Retina (tissue), 1 donor: ENCODE data around the gene CEP104.

ENCODE experiments used
- DNase-seq: peaks from one replicate; pipeline ENCODE4 v3.0.0-alpha.2; 2016

Gene CEP104

DNA sequence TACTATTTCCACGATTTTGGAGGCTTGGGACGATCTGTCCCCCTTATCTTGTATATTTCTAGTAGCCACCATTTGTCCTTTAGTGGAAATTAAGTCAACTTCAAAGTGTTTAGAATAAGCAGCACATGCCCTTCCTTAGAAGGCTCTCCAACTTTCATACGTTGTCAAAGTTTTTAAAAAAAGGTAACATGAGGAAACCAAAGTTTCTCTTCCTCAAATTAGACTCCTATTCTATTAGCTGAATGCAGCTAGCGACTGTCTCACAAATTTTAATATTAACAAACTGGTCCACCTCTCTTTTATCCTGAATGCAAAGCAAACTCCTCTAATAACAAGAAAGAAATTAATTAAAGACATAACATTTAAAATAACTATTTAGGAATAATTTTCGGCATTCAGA lies 36.2 kb upstream of the CEP104 start:
- no peak for DNase-seq

DNA sequence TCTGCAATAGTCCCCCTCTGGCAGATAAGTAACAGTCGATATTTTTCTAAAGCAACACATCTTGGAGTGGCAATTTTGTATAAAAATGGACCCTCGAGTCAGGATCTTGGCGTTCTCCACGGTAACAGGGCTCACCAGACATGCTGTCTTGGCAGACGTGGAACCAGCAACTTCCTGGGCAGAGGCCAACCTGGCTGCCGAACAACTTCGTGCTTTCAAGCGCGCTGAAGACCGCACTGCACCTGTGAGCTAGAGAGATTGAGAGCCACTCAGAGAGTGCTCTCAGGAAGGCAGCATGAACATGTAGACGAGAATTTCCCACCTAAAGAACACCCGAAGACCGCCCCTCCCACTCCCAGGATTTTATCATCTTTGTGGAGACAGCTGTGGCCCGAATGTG lies 35.7 kb upstream of the CEP104 start:
- no peak for DNase-seq

- no peak for DNase-seq
These were observed 34.4 kb upstream of the CEP104 start for GRCh38 chr1:3891329-3891865.

- DNase-seq, result no peak
These were observed 33.6 kb upstream of the CEP104 start for GRCh38 chr1:3890389-3891328.

GRCh38 chr1:3889936-3890335 lies 32.9 kb upstream of the CEP104 start:
- no peak for DNase-seq

DNA sequence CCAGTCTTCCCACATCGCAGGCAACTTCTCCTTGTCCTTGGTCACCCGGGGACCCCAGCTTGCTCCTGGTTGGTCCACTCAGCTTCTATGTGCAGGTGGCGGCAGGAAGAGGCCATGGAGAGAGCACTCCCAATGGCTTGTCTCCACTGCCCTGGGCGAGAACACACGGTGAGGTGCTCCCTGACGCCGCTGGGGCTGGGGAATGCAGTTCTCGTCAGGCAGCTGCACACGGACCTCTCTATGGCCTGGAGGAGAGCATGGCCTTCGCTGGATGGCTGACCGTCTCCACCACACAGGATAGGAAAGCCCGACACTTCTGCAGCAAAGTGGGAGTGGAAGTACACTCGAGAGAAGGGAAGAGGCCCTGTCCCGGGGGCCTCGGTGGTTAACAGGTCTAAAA lies 31.3 kb upstream of the CEP104 start:
- DNase-seq, result no peak

DNA sequence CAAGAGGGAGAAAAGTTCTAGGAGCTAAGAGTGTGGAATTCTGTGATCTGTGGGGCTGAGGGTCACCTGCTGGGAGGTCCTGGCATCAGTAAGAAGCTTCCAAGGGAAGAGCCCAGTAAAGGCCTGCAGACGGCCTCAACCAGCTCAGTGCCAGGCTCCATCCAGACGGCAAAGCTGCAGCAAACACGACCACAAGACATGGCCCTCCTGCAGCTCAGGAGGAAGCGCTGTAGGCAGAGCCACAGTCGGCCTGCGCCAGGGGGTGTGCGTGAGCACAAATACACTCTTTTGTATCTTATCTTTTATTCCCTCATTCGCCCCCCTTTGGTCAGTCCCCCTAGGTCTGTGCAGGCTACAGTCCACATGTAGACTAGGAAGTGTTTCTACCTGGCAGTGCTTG lies 29.7 kb upstream of the CEP104 start:
- DNase-seq, result no peak

DNA sequence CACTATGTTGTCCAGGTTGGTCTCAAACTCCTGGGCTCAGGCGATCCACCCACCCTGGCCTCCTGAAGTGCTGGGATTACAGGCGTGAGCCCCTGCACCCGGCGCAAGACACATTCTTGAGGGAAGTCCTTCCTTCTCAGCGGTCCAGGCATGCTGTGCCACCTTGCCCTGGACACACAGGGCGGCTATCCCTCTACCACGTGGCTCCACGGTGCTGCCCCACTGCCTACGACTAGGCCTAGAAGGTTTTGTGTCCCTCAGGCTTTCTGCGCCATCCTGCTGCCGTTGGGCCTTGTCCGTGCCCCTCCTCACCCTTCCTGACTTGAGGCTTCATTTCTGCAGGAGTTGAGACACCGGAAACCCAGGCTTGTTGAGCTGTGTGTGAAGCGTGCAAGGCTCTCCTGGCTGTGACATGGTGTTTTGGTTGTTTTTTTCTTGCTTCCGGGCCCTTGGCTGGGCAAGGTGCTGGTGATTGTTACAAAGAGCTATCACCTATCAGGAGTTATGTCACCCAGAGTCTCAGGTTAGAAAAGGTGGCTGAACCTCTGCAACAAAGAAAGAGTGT lies 29.2 kb upstream of the CEP104 start:
- DNase-seq, result no peak

- DNase-seq, result no peak
These were observed 28.6 kb upstream of the CEP104 start for GRCh38 chr1:3885611-3886010.

GRCh38 chr1:3884966-3885365 lies 28.0 kb upstream of the CEP104 start:
- DNase-seq, result no peak

DNA sequence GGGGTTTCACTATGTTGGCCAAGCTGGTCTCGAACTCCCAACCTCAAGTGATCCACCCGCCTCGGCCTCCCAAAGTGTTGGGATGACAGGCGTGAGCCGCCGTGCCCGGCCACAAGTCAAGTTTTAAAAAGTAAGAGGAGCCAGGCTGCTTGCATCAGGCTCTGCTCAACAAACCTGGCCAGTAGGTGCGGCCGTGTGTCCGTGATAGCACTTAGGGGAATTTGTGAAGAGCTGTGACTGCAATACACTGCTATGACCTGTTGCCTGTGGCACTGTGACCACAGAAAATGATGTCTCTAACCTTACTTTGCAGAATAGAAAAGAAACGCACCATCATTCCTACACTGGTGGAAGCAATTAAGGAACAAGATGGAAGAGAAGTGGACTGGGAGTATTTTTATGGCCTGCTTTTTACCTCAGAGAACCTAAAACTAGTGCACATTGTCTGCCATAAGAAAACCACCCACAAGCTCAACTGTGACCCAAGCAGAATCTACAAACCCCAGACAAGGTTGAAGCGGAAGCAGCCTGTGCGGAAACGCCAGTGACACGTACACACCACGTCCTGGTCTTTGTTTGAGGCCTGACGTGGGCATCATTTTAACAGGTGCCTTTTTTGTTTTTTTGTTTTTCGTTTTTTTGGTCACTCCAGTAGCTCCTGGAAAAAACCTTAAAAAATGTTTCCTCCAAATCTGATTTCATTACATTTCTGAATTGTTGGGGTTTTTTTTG lies 26.3 kb upstream of the CEP104 start:
- DNase-seq, result no peak

DNA sequence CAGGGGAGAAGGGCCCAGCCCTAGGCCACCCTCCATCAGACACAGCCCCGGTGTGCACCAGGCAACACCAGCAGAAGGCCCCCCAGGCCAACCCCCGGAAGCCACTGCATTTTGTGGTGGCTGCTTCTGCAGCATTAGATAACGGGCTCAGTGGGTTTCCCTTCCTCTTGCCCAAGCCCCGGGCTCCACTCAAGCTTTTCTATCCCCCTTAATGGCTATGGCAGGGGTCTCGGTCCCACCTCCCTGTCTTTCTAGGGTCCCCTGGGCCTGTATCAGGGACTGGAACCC lies 24.1 kb upstream of the CEP104 start:
- DNase-seq, result no peak

- DNase-seq, result no peak
These were observed 23.6 kb upstream of the CEP104 start for GRCh38 chr1:3880429-3881192.

DNA sequence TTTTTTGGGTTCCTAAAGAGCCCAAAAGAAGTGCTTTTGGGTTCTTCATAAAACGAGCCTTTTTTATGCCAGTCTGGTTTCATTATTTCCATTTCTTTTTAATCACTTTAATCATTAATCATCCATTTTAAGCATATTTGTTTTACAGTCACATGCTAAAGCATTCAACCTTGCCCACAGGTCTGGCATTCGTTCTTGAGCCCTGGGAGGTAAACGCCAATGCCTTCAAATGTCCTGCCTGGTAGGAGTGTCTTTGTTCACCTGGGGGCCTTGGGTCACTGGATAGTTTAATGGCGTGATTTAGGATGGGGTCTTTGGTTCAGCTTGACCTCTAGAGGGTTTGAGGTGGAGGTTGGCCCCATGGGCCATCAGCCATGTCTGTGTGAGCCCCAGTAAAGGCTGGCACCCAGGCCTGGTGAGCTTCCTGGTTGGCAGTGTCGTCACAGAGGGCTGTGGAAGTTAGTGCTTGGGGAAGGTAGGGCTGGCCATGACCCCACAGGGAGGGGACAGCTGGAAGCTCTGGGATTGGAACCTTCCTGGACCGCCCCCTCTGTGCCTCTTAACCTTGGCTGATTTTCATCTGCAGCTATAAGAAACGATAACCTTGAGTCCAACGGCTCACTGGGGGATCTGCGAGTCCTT lies 22.9 kb upstream of the CEP104 start:
- no peak for DNase-seq

GRCh38 chr1:3879099-3879498 lies 22.1 kb upstream of the CEP104 start:
- DNase-seq, result no peak

DNA sequence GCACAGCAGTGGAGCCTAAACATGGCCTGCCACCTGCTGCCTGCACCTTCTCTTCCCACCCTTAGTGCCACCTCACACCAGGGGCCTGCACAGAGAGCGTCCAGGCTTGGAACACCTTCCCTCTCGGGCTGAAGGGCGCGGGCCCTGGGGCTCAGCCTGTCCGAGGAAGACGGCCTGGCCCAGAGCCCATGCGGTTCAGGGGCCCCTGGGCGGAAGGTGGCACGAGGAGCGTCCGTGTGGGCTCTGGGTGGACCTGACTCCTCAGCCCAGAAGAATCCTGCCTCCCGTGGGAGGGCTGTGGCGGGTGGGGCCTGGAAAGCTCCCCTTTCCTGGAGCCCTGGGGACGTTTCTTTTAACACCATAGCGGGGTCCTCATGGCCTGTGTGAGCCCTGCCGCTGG lies 19.7 kb upstream of the CEP104 start:
- DNase-seq, result no peak

DNA sequence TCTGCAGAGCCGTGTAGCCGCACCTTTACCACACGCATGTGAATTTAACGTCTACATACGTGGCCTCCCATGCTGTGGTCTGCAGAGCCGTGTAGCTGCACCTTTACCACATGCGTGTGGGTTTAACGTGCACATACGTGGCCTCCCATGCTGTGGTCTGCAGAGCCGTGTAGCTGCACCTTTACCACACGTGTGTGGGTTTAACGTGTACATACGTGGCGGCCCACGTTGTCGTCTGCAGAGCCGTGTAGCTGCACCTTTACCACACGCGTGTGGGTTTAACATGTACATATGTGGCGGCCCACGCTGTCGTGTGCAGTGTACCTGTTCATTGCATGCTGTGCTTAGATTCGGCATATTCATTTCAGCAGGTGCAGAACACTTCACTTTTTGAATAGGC lies 17.7 kb upstream of the CEP104 start:
- DNase-seq, result no peak

GRCh38 chr1:3872546-3872945 lies 15.5 kb upstream of the CEP104 start:
- DNase-seq, result no peak

DNA sequence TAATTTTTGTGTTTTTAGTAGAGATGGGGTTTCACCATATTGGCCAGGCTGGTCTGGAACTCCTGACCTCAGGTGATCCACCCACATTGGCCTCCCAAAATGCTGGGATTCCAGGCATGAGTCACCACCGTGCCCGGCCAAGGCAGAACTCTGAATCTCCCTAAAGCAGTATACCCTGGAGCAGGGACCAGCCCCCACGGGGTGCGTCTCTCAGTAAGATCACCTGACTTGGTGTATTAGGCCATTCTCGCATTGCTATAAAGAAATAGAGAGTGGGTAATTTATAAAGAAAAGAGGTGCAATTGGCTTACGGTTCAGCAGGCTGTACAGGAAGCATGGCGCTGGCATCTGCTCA lies 14.4 kb upstream of the CEP104 start:
- no peak for DNase-seq

DNA sequence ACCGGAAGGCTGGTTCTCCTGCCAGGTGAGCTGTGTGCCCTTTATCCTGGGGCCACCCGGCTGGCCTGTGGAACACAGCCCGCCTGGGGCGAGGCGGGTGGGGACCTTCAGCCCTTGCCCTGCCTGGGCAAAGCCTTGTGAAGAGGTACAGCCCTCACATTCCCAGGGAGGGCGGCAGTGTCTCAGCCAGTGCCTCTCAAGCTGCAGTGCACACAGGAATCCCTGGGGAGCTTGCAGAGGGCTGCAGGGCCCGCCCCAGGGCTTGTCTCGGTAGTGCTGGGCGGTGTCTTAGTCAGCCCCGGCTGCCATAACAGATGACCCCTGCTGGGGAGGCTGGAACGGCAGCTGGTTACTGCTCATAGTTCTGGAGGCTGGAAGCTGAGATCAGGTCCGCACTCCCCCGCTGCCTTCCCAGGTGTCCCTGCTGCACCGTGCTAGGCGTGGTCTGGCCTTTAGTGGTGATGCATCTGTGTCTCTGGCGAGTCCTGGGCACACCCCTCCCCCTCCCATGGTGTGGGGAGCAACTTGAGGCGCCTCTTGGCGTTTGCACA lies 12.8 kb upstream of the CEP104 start:
- DNase-seq, result peak; percentile 42

- DNase-seq, result no peak
These were observed 11.5 kb upstream of the CEP104 start for GRCh38 chr1:3868464-3869006.

DNA sequence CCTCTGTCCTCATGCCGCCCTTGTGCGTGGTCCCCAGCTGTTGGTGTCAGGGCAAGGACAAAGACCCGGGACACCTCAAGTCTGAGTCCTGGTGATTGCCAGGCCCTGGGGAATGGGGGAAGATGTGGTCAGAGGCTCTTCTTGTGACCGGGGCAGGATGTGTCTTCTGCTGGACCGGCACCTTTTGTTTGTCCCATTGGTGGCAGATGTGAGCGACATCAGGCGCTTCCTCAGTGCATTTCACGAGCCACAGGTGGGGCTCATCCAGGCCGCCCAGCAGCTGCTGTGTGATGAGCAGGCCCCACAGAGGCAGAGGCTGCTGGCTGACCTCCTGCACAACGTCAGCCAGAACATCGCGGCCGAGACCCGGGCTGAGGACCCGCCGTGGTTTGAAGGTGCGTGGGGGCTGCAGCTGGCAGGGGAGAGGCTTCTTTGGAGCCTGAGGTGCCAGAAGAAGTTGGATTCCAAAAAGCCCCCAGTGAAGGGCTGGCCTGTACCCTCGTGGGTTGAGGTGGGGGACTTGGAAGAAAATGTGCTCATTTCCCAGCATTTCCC lies 8.7 kb upstream of the CEP104 start:
- no peak for DNase-seq
